ENCODE data around the gene MLH1.
"Not testable (repeated sequence)": the region's sequence is repeated elsewhere in the genome, so short reads cannot be mapped to it uniquely, and the experiment has no call there.

The MLH1 gene

DNA sequence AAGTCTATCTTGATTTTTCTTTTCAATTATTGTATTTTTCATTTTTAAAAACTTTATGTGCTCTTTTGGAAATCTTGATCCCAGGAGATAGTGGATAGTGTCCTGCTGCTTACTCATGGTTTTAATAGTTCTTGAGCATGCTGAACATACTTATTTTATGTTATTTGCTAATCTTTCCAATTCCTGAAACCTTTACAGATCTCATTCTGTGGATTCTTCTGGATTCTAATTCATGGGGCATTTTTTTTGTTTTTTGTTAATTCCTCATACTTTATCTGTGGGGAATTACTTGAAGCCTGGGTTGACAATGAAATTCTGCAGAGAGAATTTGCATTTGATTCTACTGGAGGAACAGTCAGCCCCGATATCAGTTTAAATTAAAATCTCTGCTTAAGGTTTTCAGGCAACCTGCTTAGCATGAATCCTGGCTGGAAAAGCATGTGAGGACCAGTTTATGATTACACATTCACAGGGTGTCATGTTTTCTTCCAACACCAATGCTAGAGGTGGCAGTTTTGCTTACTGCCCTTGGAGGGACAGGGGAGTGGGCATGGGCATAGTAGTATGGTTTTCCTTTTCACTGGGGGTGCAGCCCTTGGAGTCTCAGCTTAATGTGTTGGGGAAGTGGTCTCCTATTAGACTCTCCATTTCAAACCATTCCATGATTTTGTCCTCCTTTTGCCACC is 46.0 kb downstream of the MLH1 start:
- no peak for DNase-seq (ENCODE audit: low read depth)

GRCh38 chr3:37040231-37040630 is 46.9 kb downstream of the MLH1 start:
- no peak for DNase-seq (ENCODE audit: low read depth)

- no peak for DNase-seq (ENCODE audit: low read depth)
Measured at GRCh38 chr3:37041546-37042195, 48.4 kb downstream of the MLH1 start.

GRCh38 chr3:37042712-37043111 is 49.4 kb downstream of the MLH1 start:
- not testable (repeated sequence) for DNase-seq (ENCODE audit: low read depth)

DNA sequence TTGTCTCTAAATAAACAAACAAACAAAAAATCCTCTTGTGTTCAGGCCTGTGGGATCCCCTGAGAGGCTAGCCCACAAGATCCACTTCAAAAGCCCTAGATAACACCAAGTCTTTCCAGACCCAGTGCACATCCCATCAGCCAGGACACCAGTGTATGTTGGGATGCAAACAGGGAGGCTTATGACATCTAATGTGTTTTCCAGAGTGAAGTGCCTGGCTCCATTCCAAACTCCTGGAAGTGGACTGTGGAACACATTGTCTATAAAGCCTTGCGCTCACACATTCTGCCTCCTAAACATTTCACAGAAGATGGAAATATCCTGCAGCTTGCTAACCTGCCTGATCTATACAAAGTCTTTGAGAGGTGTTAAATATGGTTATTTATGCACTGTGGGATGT is 57.0 kb downstream of the MLH1 start:
- DNase-seq (ENCODE audit: low read depth), result no peak

DNA sequence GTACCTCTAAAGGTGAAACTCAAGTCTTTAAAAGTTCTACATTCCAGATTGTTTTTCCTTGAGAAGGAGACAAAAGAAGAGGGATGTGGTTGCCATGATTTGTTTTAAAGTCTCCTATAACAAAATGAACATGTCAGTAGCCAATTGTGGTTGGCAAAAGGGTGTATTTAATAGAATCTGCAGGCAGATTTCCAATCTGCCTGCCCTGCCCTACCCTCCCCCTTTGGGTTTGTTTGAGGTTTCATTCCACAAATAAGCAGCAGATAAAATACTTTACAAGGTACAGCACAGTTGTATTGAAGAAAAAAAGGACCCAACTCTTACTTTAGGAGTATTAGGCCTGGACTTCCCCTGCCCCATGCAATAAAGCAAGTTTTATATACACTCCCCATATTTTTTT is 59.5 kb downstream of the MLH1 start:
- no peak for DNase-seq (ENCODE audit: low read depth)

DNA sequence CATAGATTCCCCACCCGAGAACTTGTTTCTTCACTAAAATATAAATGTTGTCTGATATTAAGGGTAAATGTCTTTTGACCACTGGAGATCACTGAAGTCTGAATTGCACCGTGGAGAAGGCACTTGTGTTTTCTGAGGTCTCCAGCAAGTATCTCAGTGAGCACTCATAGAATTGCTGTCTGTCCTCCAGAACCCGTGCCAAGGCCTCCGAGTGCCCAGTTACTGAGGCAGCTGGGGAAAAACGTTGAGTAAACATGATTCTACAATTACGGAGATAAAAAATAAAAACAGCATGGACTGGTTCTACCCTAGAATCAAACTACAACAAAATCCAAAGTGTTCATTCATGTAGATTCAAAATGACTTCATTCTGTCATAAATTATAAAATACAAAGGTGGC is 60.0 kb downstream of the MLH1 start:
- DNase-seq (ENCODE audit: low read depth), result no peak

DNA sequence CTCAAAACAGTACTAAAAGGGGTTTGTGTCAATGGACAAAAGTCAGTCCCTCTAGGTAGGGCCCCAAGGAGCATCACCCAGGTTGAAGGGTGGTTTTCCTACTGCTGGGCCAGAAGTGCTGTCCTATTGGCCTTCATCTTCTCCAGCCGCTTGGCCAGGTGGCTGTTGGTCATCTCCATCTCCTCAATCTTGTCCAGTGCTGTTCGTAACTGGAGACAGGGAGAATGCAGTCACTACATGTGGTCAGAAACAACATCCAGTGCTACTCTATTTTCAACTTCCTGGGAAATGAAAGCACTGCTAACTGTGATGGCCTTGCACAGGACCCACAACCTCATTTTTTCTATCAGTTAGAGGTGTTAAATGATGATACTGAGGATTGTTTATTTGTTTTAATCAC is 60.4 kb downstream of the MLH1 start:
- no peak for DNase-seq (ENCODE audit: low read depth)

DNA sequence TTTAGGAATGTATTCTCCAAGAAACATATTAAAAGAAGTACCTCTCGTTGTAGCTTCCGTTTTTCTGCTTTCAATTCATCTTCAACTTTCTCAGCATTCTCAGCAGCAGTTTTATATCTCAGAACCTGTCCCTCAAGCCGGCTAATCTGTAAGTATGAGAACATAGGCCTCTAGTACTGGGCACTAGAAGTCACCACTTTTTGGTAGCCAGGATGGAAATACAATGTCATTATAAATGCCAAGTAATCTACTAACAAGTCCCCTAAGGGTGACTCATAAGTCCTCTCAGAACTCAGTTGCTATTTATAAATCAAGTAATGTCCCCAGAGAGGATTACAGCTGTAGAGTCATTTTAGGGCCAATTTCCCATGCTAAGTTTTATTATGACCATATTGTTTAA is 61.1 kb downstream of the MLH1 start:
- no peak for DNase-seq (ENCODE audit: low read depth)

GRCh38 chr3:37055077-37055476 is 61.8 kb downstream of the MLH1 start:
- not testable (repeated sequence) for DNase-seq (ENCODE audit: low read depth)

- DNase-seq (ENCODE audit: low read depth), result no peak
Measured at GRCh38 chr3:37056826-37057225, 63.5 kb downstream of the MLH1 start.

GRCh38 chr3:37058117-37058516 is 64.8 kb downstream of the MLH1 start:
- no peak for DNase-seq (ENCODE audit: low read depth)

- no peak for DNase-seq (ENCODE audit: low read depth)
Measured at GRCh38 chr3:37064747-37065146, 71.4 kb downstream of the MLH1 start.

GRCh38 chr3:37067577-37067976 is 74.3 kb downstream of the MLH1 start:
- DNase-seq (ENCODE audit: low read depth), result no peak

DNA sequence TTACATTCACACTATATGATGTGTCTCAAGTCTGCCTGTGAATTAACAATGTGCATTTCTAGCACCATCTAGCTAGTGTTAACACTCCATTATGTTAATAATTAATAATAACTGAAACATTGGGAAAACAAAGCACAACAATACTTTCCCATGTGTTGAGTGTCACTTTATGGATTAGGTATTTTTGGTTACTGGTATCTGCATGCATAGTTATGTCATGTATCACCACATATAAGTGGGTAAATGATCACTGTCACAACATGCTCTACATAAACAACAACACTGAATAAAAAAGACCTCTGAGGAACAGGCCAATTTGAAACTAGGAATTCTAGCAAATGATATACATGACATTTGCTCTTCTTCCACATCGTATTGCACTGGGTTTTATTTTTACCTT is 74.7 kb downstream of the MLH1 start:
- DNase-seq (ENCODE audit: low read depth), result no peak

DNA sequence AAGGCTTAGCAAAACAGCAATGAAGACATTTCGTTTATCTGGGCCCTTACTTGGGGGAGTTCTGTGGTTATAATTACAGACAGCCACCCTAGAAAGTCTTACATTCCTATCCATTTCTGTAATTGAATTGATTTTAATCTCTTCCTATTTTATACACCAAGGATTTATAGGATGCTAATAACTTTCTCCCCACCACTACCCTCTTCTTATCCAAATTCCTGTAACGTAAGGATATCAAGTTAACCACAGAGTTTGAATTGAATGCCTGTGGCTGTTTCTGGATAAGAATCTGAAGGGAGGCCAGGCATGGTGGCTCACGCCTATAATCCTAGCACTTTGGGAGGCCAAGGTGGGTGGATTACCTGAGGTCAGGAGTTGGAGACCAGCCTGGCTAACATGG is 78.6 kb downstream of the MLH1 start:
- DNase-seq (ENCODE audit: low read depth), result no peak

GRCh38 chr3:37072892-37073291 is 79.6 kb downstream of the MLH1 start:
- DNase-seq (ENCODE audit: low read depth), result no peak

DNA sequence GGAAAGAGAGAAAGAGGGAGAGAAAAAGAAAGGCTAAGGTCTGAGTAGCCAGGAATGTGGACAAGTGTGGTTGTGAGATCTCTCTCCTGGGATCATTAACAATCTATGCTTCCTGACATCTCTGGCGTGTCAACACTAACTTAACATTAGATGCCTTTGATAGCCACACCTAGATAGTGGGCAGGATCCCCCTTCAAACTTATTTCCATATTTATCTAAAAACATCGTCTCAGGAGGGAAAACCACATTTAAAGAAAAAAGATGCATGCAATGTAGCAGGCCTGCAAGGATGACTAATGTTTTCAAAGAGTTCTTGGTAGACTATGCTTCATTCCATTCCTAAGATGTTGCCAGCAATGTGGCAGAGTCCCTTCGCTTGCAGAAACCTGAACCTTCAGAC is 80.9 kb downstream of the MLH1 start:
- no peak for DNase-seq (ENCODE audit: low read depth)

DNA sequence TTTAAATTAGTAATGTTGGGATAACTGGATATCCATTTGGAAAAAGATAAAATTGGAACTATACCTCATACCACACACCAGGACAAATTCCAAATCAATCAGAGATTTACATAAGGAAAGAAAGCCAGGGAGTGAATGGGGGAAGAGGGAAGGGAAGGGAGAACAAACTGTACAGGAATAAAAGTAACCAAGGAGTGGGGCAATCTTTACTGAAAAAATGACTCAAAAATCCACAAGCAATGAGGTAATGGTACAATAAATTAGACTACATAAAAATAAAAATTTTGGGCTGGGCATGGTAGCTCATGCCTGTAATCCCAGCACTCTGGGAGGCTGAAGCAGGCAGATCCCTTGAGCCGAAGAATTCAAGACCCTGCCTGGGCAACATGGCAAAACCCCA is 82.6 kb downstream of the MLH1 start:
- no peak for DNase-seq (ENCODE audit: low read depth)

GRCh38 chr3:37082317-37082716 is 89.0 kb downstream of the MLH1 start:
- DNase-seq (ENCODE audit: low read depth), result no peak

DNA sequence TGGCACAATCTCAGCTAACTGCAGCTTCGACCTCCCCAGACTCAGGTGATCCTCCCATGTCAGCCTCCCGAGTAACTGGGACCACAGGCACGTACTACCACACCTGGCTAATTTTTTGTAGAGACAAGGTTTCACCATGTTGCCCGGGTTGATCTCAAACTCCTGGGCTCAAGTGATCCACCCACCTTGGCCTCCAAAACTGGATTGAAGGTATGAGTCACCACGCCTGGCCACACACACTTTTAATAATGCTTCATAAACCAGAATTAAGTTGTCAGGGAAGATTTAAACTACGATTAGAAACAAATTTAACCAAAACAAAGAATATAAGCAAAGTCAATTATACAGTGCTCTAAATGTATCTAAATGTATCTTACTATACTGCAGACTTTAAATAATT is 93.6 kb downstream of the MLH1 start:
- DNase-seq (ENCODE audit: low read depth), result no peak

- DNase-seq (ENCODE audit: low read depth), result no peak
Measured at GRCh38 chr3:37087870-37088269, 94.6 kb downstream of the MLH1 start.

- no peak for DNase-seq (ENCODE audit: low read depth)
Measured at GRCh38 chr3:37092484-37092883, 99.2 kb downstream of the MLH1 start.

GRCh38 chr3:37093481-37093880 is 100.2 kb downstream of the MLH1 start:
- DNase-seq (ENCODE audit: low read depth), result no peak

All from stimulated activated CD8-positive, alpha-beta memory T cell treated with anti-CD3 and anti-CD28 coated beads, Interleukin-15, amount 100 ng/mL, for 1 hour (primary cell).